Measurements from ENCODE around the gene SULT4A1.

Gene SULT4A1

DNA sequence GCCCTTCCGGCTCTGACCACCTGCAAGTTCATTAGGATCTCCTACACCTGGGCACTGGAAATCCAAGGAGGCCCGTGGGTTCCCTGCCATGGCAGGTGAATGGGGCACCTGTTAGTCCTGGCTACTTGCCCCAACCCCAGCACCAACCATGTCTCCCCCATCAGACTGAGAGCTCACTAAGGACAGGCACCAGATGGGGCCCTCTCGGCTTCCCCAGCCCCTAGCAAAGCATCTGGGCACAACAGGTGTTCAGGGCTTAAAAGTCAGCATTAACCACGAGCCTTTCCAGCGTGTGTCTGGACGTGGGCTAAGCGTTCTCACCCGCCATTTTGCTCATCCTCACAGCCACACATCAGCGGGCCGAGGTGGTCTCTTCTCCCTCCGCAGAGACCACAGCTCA, 2.2 kb downstream of the SULT4A1 start:
- no peak for DNase-seq (ENCODE audit: low read depth)

DNA sequence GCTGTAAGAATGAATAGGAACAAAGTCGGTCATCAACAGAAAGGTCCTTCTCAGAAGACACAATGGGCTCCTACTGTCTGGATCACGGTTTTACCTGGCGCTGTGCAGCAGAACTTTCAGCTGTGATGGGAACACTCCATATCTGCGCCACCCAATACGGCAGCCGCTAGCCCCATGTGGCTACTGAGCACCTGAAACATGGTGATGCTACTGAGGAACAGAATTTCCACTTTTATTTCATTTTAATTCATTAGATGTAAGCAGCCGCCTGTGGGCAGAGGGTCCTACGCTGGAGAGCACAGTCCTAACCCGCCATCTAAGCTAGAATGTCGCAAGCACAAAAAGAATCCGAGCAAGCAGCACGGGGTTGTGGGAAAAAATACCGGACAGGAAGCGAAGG, 2.7 kb downstream of the SULT4A1 start:
- DNase-seq (ENCODE audit: low read depth): no peak

- no peak for DNase-seq (ENCODE audit: low read depth)
Observed at GRCh38 chr22:43859176-43859575, 3.1 kb downstream of the SULT4A1 start.

- DNase-seq (ENCODE audit: low read depth): no peak
Observed at GRCh38 chr22:43858156-43858895, 4.0 kb downstream of the SULT4A1 start.

DNA sequence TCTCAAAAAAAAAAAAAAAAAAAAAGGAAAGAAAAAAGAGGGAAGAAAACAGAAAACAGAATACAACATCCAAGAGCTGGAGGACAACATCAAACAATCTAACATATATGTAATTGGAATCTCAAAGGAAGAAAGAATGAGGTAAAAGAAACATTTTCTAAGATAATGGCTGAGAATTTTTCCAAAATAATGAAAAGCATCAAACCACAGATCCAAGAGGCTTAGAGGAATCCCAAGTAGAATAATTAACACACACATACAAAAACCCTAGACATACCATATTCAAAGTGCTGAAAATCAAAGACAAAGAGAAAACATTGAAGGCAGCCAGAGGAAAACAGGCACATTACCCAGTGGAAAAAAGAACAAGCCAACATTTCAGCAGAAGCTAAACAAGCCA, 4.9 kb downstream of the SULT4A1 start:
- no peak for DNase-seq (ENCODE audit: low read depth)

GRCh38 chr22:43855431-43855830, 6.9 kb downstream of the SULT4A1 start:
- DNase-seq (ENCODE audit: low read depth): no peak

DNA sequence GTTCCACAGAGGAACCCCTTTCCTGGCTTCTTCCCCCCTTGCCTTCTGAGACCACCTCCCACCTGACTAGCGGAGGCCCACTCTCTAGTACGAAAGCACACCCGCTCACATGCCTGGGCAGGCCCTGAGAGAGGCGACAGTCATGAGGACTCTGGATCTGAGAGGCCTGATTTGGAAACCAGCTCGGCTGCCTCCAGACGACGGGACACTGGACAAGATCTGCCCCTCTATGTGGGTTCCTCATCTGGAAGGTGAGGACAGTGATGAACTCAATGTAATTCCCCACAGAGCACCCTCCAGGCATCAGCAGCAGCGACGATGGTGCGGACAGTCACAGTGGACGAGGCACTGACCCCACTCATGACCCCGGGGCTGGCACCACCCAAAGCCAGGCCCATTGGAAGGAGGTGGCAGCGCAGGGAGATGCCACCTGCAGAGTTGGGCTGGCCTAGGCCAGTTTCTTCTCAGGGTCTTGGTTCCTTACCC, 7.5 kb downstream of the SULT4A1 start:
- no peak for DNase-seq (ENCODE audit: low read depth)

- DNase-seq (ENCODE audit: low read depth): no peak
Observed at GRCh38 chr22:43854121-43854785, 8.1 kb downstream of the SULT4A1 start.

GRCh38 chr22:43853328-43853931, 8.9 kb downstream of the SULT4A1 start:
- no peak for DNase-seq (ENCODE audit: low read depth)

GRCh38 chr22:43852573-43853327, 9.6 kb downstream of the SULT4A1 start:
- no peak for DNase-seq (ENCODE audit: low read depth)

GRCh38 chr22:43851979-43852307, 10.4 kb downstream of the SULT4A1 start:
- DNase-seq (ENCODE audit: low read depth): no peak

- no peak for DNase-seq (ENCODE audit: low read depth)
Observed at GRCh38 chr22:43851058-43851978, 11.0 kb downstream of the SULT4A1 start.

DNA sequence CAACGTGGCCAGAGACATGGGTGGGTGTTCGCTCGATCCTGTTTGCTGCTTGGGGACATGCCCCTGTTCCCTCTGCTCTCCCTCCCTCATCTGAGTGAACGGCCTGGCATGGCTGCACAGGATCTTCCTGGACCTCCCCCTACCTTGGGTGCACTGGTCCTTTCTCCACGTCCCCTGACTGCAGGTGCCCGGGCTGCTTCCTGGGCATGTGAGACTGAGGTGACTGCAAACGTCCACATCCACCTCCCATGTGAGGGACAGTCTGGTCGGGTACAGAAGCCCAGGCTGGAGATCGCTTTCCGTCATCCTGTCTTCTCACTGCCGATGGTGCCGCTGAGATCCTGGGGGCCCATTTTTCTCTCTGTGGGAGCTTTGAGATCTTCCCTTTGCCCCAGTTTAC, 11.8 kb downstream of the SULT4A1 start:
- DNase-seq (ENCODE audit: low read depth): no peak

DNA sequence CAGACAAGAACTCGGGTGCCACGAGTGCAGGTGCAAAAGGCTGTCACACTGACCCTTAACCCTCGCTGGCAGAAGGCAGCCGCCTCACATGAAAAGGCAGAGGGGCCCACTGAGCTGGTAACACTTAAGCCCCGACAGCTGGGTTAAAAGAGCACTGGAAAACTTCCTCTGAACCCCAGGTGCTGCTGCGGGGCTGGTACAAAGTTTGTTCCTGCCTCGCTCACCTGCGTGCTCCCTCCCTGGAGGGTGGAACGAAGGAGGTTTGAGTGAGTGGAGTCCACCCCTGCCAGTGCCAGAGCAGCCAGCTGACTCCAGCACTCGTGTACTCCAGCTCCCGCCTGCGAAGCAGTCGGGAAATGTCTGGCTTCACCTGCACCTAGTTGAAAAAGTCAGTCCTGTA, 12.6 kb downstream of the SULT4A1 start:
- no peak for DNase-seq (ENCODE audit: low read depth)

- no peak for DNase-seq (ENCODE audit: low read depth)
Observed at GRCh38 chr22:43848366-43849171, 13.7 kb downstream of the SULT4A1 start.

DNA sequence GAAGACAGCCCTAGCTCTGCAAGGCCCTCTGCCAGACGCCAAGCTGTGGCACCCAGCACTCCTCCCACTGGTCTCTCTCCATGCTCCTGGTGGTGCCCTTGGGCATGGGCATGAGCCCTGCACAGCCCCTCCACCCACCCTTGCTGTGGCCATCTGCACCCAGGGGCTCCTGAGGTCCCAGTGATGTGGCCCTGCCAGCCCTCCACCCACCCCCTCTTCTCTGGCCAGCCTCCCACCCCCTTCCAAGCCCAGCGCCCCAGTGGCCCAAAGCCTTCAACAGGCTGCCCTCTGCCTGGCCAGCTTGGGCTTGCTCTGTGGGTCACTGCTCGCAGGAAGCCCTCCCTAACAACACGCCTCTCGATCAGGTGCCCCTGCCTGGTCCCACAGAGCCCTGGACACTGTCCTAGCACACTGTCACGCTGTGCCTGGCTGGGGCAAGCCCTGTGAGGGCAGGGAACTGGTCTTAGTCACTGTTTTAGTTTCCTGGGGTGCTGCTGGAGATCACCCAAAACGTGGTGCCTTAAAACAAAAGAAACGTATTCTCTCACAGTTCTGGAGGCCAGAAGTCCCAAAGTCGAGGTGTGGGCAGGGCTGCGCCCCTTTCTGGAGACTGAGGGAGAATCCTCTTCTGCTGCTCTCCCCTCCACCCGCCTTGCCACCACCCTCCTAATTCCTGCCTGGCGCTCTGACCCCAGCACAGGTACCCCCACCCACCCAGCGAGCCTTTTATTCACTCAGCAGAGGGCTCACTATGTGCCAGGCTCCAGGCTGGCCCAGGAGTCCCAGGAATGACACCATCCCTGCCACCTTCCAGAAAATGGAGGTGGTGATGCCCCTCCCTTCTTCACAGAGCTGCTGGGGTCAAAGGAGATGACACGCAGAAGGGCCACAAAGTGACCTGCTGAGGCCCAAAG, 14.7 kb downstream of the SULT4A1 start:
- no peak for DNase-seq (ENCODE audit: low read depth)

DNA sequence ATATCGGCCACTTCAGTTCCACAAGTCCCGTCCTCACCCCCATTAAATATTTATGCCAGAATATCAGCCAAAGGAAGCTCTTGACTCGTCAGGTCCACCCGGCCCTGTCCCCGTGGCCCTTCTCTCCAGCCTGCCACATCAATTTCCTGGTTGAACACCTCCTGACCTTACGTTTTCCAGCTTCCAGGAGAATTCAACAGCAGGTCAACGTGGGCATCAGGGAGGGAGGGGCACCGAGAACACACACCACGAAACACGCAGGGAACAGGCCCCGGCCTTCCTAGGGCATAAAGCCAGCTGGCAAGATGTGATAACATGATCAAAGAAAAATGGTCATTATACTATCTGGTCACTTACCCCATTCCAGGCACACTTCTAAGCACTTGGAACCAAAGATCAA, 15.3 kb downstream of the SULT4A1 start:
- no peak for DNase-seq (ENCODE audit: low read depth)

DNA sequence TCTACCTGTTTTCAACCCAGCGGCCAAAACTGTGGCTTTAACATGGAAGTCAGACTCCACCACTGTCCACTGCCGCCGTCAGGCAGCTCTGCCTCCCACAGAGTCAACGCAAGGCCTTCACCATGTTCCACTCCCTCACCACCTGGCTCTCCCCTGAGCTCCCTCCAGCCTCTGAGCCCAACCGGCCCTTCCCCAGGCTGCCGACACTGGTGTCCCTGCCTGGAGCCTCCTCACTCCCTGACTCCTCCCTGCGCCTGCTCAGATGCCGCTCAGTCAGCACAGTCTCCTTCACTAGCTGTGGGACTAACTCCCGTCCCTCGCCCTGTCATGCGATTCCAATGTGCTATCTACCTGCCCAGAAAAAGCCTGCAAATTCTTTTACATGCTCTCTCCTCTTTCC, 16.3 kb downstream of the SULT4A1 start:
- DNase-seq (ENCODE audit: low read depth): no peak

Data from T follicular helper cell (primary cell).